Hair follicular keratinocyte (primary cell): ENCODE data around the gene DNAJC30. TPM values are rescaled to one million over a fixed set of nuclear protein-coding genes. Genes with fewer than 3 reads are reported as not detected.

Source experiments
- total RNA-seq: library from RNA; depleted of rRNA; stranded (reverse); fragments of >200 nt; gene quantifications from 2 replicates; pipeline ENCODE4 v1.2.3, GENCODE V29; 2015

Gene DNAJC30
- total RNA-seq: 2.6 and 3.9 TPM in 2 replicates

GRCh38 chr7:73683056-73683787 lies at the start of gene DNAJC30, which contains the start of gene BUD23:
Gene DNAJC30 (minus strand): TSS chr7:73683453. CDS start chr7:73683423, 30 bp downstream.
Gene BUD23 (plus strand): TSS chr7:73683597. CDS start chr7:73683626, 29 bp downstream.

GRCh38 chr7:73718905-73719805 lies 35.9 kb upstream of the DNAJC30 start, which contains the start of gene STX1A:
Gene STX1A (minus strand): TSS chr7:73719669. CDS start chr7:73719631, 38 bp downstream.

GRCh38 chr7:73667344-73668102 lies 15.7 kb downstream of the DNAJC30 start, which contains the start of gene VPS37D:
Gene VPS37D (plus strand): TSS chr7:73667831. CDS start chr7:73667959, 128 bp downstream.

Other genes starting within 250 kb of the DNAJC30 start
- 0.16 and 0.27 TPM in 2 replicates for gene FZD9, start 249.7 kb downstream of the DNAJC30 start, total RNA-seq
- 28.0 and 28.2 TPM in 2 replicates for gene BAZ1B, start 161.2 kb downstream of the DNAJC30 start, total RNA-seq
- 41.5 and 52.1 TPM in 2 replicates for gene BCL7B, start 125.8 kb downstream of the DNAJC30 start, total RNA-seq
- 46.5 and 50.5 TPM in 2 replicates for gene TBL2, start 104.9 kb downstream of the DNAJC30 start, total RNA-seq
- gene MLXIPL, start 58.9 kb downstream of the DNAJC30 start, total RNA-seq: 0.04 TPM in 1 of 2 replicates, not detected in the other
- 2.3 and 2.9 TPM in 2 replicates for gene VPS37D, start 15.6 kb downstream of the DNAJC30 start, total RNA-seq
- gene BUD23, start 144 bp upstream of the DNAJC30 start, total RNA-seq: 75.0 and 85.3 TPM in 2 replicates
- 10.0 and 19.6 TPM in 2 replicates for gene STX1A, start 36.2 kb upstream of the DNAJC30 start, total RNA-seq
- 17.0 and 29.6 TPM in 2 replicates for gene ABHD11, start 55.3 kb upstream of the DNAJC30 start, total RNA-seq
- gene CLDN3, start 86.8 kb upstream of the DNAJC30 start, total RNA-seq: not detected in 2 replicates
- gene CLDN4, start 147.5 kb upstream of the DNAJC30 start, total RNA-seq: 0.53 and 1.5 TPM in 2 replicates
- 1.1 and 3.2 TPM in 2 replicates for gene METTL27, start 159.1 kb upstream of the DNAJC30 start, total RNA-seq
- not detected in 2 replicates for gene TMEM270, start 177.7 kb upstream of the DNAJC30 start, total RNA-seq